GM19463 (cell line): ENCODE data around the gene PPM1F.
"Not testable (repeated sequence)": the region's sequence is repeated elsewhere in the genome, so short reads cannot be mapped to it uniquely, and the experiment has no call there.

ENCODE experiments used
- ATAC-seq: cut with Tn5 transposase; IDR thresholded peaks from one replicate; pipeline ENCODE4 v1.9.1; 2021; ENCODE audit warnings: mild to moderate bottlenecking, moderate library complexity; ENCODE audit not compliant: unreplicated experiment

Gene PPM1F

DNA sequence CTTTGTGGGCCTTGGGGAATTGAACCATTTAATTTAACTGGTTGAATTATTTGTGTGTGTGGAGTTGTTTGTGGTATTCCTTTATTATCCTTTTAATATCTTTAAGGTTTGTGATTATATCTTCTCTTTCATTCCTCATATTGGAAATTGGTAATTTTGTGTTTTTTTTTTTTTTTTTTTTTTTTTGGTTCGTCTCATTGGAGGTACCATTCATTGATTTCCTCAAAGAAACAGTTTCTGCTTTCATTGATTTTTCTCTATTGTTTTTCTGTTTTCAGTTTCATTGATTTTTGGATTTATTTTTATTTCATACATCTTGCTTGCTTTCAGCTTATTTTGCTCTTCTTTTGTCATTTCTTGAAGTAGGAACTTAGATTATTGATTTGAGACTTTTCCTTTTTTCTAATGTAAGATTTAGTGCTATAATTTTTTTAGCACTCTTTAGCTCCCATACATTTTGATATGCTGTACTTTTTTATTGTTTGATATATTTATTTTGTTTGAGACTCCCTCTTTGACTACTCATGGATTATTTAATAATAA is 54.2 kb downstream of the PPM1F start:
- no peak for ATAC-seq

DNA sequence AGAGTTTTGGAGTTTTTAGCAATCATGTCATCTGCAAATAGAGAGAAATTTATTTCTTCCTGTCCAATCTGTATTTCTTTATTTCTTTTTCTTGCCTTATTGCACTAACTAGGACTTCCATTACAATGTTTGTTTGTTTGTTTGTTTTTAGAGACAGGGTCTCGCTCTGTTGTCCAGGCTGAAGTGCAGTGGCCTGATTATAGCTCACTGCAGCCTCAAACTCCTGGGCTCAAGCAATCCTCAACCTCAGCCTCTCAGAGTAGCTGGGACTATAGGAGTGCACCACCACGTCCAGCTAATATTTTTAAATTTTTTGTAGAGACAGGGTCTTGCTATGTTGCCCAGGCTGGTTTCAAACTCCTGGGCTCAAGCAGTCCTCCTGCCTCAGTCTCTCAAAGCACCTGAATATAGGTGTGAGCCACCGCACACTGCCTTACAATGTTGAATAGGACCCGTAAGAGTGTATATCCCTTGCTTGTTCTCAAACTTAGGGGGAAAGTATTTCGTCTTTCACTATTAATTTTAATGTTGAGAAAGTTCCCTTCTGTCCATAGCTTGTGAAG is 55.6 kb downstream of the PPM1F start:
- no peak for ATAC-seq

DNA sequence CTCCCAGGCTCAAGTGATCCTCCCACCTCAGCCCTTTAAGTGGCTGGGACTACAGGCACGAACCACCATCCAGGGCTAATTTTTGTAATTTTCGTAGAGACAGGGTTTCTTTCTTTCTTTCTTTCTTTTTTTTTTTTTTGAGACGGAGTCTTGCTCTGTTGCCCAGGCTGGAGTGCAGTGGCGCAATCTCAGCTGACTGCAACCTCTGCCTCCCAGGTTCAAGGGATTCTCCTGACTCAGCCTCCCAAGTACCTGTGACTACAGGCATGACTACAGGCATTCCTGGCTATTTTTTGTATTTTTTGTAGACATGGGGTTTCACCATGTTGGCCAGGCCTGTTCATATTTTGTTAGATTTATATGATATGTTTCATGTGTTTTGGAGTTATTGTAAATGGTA is 56.4 kb downstream of the PPM1F start:
- ATAC-seq: not testable (repeated sequence)

DNA sequence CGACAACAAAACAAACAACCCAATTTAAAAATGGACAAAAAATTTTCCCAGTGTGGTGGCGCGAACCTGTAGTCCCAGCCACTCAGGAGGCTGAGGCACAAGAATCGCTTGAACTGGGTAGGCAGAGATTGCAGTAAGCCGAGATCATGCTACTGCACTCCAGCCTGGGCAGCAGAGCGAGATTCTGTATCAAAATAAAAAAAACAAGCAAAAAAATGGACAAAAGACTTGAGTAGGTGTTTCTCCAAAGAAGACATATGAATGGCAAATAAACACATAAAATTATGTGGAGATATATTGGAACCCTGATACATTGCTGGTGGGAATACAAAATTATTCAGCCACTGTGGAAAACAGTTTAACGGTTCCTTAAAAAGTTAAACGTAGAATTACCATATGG is 57.8 kb downstream of the PPM1F start:
- ATAC-seq: no peak

DNA sequence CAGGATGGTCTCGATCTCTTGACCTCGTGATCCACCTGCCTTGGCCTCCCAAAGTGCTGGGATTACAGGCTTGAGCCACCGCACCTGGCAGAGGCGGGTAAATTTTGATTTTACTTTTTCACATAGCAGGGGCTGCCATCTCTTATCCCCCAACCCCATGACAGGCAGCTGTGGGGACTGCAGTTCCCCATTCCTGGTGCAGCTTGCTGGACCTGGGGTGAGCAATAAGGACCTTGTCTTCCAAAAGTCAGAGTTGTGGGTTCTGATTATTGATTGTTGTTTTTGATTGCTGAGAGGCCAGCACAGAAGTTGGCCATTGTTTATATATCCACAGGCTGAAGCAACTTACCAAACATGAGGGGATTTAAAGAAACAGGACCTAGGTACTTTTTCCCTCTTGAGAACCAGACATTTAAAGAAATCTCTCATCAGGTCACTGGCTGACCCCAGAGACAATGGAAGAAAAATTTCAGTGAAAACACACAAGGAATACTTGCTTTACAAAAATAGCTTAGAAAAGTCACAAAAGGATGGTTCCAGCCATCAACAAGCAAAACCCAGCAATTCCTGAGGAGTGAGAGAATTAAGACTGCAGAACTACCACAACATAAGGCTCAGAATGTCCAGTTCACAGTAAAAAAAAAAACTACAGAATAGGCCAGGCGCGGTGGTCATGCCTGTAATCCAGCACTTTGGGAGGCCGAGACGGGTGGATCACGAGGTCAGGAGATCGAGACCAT is 63.2 kb downstream of the PPM1F start:
- ATAC-seq: no peak

DNA sequence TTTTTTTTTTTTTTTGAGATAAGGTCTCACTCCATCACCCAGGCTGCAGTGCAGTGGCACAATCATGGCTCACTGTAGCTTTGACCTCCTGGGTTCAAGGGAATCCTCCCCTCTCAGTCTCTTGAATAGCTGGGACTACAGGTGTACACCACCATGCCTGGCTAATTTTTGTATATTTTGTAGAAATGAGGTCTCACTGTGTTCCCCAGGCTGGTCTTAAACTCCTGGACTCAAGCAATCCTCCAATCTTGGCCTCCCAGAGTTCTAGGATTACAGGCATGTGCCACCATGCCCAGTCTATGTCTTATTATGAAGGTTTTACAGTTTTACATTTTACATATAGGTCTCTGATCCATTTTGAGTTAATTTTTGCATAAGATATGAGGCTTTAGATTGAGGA is 64.8 kb downstream of the PPM1F start:
- no peak for ATAC-seq

DNA sequence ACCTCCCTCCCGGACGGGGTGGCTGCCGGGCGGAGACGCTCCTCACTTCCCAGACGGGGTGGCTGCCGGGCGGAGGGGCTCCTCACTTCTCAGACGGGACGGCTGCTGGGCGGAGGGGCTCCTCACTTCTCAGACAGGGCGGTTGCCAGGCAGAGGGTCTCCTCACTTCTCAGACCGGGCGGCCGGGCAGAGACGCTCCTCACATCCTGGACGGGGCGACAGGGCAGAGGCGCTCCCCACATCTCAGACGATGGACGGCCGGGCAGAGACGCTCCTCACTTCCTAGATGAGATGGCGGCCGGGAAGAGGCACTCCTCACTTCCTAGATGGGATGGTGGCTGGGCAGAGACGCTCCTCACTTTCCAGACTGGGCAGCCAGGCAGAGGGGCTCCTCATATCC is 68.7 kb downstream of the PPM1F start:
- ATAC-seq: not testable (repeated sequence)

DNA sequence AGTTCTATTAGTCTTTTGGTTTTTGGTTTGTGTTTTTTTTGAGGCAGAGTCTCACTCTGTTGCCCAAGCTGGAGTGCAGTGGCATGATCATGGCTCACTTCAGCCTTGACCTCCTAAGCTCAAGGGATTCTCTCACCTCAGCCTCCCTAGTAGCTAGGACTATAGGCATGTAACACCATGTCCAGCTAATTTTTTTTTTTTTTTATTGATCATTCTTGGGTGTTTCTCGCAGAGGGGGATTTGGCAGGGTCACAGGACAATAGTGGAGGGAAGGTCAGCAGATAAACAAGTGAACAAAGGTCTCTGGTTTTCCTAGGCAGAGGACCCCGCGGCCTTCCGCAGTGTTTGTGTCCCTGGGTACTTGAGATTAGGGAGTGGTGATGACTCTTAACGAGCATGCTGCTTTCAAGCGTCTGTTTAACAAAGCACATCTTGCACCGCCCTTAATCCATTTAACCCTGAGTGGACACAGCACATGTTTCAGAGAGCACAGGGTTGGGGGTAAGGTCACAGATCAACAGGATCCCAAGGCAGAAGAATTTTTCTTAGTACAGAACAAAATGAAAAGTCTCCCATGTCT is 69.8 kb downstream of the PPM1F start:
- not testable (repeated sequence) for ATAC-seq

DNA sequence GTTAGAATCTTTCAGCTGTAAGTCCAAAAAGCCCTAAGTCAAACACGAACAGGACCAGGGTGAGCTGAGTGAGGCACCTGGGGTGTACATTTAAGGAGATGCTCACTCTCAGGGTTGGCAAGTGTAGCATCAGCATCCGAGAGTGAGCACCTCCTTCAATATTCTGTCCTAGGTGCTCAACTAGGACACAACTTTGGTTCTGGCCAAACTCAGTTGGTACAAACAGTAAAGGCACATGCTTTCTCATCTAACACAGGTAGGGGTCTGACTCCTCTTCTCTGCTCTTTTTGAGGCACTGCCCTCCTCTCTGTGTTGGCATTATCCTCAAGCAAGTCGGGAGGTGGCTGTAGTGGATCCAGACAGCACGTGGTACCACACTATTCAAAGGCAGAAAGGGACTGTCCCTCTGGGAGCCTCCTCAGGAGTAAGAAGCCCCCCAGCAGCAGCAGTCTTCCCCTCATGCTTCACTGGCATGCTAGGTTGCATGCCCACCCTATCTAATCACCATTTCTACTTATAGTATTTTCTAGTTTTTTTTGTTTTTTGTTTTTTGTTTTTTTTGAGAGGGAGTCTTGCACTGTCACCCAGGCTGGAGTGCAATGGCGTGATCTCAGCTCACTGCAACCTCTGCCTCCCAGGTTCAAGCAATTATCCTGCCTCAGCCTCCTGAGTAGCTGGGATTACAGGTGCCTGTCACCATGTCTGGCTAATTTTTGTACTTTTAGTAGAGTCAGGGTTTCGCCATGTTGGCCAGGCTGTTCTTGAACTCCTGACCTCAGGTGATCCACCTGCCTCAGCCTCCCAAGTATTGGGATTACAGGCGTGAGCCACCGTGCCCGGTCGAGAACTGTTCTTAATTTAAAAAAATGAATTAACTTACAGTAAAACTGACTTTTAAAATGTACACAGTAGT is 70.6 kb downstream of the PPM1F start:
- ATAC-seq: no peak

DNA sequence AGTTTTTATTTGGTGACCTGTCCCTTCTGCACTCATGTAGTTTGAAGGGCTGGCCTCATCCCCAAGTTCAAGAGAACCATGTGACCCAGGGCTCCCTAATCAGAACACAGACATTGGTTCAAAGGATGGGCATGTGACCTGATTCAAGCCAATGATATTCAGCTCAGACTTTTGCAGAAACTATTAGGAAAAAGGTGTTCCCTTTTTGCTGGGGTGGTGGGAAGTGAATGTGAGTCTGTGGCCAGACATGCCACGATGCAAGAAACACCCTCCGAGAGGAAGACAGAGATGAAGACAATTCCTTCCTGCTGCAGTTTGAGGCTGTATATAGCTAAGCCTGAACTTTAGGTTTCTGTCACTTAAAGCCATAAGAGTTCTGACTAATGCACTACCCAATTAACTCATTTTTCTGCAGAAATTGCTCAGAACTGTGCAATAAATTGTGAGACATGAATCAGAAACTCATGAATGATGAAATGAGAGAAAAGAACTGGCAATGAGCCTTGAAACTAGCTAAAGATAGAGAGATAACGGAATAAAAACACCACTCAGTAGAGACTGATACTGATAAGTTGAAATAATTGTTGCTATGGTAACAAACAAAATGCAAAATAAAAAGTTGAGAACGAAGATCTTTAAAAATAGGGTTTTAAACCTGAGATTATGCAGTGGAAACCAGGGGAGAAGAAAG is 76.0 kb downstream of the PPM1F start:
- no peak for ATAC-seq

DNA sequence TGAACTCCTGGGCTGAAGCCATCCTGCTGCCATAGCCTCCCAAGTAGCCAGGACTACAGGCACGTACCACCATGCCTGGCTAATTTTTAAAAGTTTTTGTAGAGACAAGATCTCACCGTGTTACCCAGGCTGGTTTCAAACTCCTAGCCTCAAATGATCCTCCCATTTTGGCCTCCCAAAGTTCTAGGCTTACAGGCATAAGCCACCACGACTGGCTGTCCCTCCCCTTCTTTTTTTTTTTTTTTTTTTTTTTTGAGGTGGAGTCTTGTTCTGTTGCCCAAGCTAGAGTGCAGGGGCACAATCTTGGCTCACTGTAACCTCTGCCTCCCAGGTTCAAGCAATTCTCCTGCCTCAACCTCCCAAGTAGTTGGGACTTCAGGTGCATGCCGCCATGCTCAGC is 77.7 kb downstream of the PPM1F start:
- not testable (repeated sequence) for ATAC-seq

DNA sequence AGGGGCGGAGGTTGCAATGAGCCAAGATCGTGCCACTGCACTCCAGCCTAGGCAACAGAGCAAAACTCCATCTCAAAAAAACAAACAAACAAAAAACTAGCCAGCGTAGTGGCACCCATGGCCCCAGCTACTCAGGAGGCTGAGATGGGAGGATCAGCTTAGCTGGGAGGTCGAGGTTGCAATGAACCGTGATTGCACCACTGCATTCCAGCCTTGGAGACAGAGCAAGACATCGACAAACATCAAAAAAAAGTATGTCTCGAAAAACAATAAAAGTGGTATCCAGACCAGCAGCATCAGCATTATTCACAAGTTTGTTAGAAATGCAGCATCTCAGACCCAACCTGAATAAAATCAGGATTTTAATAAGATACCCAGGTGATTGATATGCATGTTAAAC is 79.0 kb downstream of the PPM1F start:
- ATAC-seq: no peak

DNA sequence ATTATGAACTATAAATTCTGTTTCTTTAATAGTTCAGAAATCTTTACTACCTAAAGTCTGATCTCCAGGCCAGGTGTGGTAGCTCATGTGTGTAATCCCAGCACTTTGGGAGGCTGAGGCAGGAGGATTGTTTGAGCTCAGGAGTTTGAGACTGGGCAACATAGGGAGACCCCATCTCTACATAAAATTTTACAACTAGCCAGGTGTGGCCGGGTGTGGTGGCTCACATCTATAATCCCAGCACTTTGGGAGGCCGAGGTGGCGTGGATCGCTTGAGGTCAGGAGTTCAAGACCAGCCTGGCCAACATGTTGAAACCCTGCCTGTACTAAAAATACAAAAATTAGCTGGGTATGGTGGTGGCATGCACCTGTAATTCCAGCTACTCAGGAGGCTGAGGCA is 79.9 kb downstream of the PPM1F start:
- not testable (repeated sequence) for ATAC-seq
